GM12878 (cell line): ENCODE measurements around the gene TMPRSS2. TPM values are rescaled to one million over a fixed set of nuclear protein-coding genes. Genes with fewer than 3 reads are reported as not detected.

Source experiments
- ATAC-seq: fragments of 200-7000 bp; cut with Tn5 transposase; 3 replicates; pipeline ENCODE4 v1.9.1; 2020; ENCODE audit warnings: mild to moderate bottlenecking, moderate library complexity
- BruUV-seq: library from RNA; stranded (reverse); fragments of 400-500 nt; replicated peaks from 2 replicates; lab custom pipeline; 2021; lab: Mats Ljungman, UMichigan
- CTCF ChIA-PET: fragments of 300-600 bp; sonication (Branson Sonifier 250); formaldehyde crosslinking; extraction: SDS; loops from one replicate; lab custom pipeline; 2021; ENCODE audit warnings: inconsistent platforms; lab: Yijun Ruan, JAX
- POLR2A ChIA-PET: fragments of 350-600 bp; formaldehyde crosslinking; extraction: SDS; loops from one replicate; lab custom pipeline; 2021; ENCODE audit warnings: inconsistent platforms; lab: Charles Lee
- RAD21 ChIA-PET: fragments of 300-600 bp; sonication (Branson Sonifier 250); formaldehyde crosslinking; loops from one replicate; lab custom pipeline; 2023; ENCODE audit warnings: antibody characterized with exemption; ENCODE audit not compliant: unreplicated experiment; lab: Charles Lee
- SMC1A ChIA-PET: fragments of 300-600 bp; sonication (Branson Sonifier 250); formaldehyde crosslinking; loops from one replicate; lab custom pipeline; 2023; ENCODE audit not compliant: unreplicated experiment, uncharacterized antibody; lab: Charles Lee
- DNase-seq: peaks from one replicate; pipeline ENCODE4 v3.0.0-alpha.2; 2011; ENCODE audit warnings: low read depth, low spot score
- FAIRE-seq: peaks from 3 replicates; lab custom pipeline; 2011; peaks lifted over from hg19 to GRCh38; lab: Jason Lieb, UNC
- H2AFZ ChIP-seq: 2 replicates; pipeline ENCODE4 v1.6.0; 2011; ENCODE audit warnings: low read depth, low read length, control low read depth; ENCODE audit not compliant: control insufficient read depth
- H3K27ac ChIP-seq: 2 replicates; pipeline ENCODE4 v1.5.1; 2011; ENCODE audit warnings: control low read depth; ENCODE audit not compliant: control insufficient read depth, insufficient read depth
- H3K27me3 ChIP-seq, 2 experiments: replicated peaks in 1 of 2; 2 replicates each; pipeline versions ENCODE4 v1.6.0 to v1.6.1; 2011; ENCODE audit warnings: low read length in 1 of 2; ENCODE audit not compliant: control insufficient read depth in 2 of 2, insufficient read depth in 2 of 2
- H3K36me3 ChIP-seq, 2 experiments: 2 replicates each; pipeline ENCODE4 v1.5.1; 2011; ENCODE audit warnings: low read length in 1 of 2; ENCODE audit not compliant: control insufficient read depth in 2 of 2, insufficient read depth in 2 of 2
- H3K4me1 ChIP-seq: 2 replicates; pipeline ENCODE4 v1.6.1; 2011; ENCODE audit warnings: mild to moderate bottlenecking, low read length, moderate library complexity, mixed read lengths; ENCODE audit not compliant: control insufficient read depth, insufficient read depth
- H3K4me2 ChIP-seq: 2 replicates; pipeline ENCODE4 v1.6.0; 2011; ENCODE audit warnings: control low read depth; ENCODE audit not compliant: control insufficient read depth, insufficient read depth
- H3K4me3 ChIP-seq: fragments of 200-600 bp; sonication (generic); 2 replicates; pipeline ENCODE4 v1.5.1; 2016
- H3K79me2 ChIP-seq: 2 replicates; pipeline ENCODE4 v1.6.0; 2011; ENCODE audit warnings: low read length; ENCODE audit not compliant: control insufficient read depth, insufficient read depth
- H3K9ac ChIP-seq: 2 replicates; pipeline ENCODE4 v1.8.0; 2011; ENCODE audit warnings: low read length, control low read depth, mixed read lengths; ENCODE audit not compliant: control insufficient read depth, insufficient read depth
- H3K9me3 ChIP-seq: replicated peaks from 3 replicates; pipeline ENCODE4 v1.5.1; 2011; ENCODE audit warnings: mild to moderate bottlenecking, low read length; ENCODE audit not compliant: control insufficient read depth, insufficient read depth
- H4K20me1 ChIP-seq: 2 replicates; pipeline ENCODE4 v1.6.0; 2011; ENCODE audit not compliant: control insufficient read depth, insufficient read depth
- ATF2 ChIP-seq: IDR thresholded peaks from 2 replicates; pipeline ENCODE4 v1.6.1; 2012; ENCODE audit warnings: low read length, inconsistent platforms
- CBX5 ChIP-seq: sonication (generic); IDR thresholded peaks from 2 replicates; pipeline ENCODE4 v1.6.1; 2016; ENCODE audit warnings: low read depth, moderate library complexity, mild to moderate bottlenecking, inconsistent platforms
- CHD2 ChIP-seq: IDR thresholded peaks from 2 replicates; pipeline ENCODE4 v1.6.1; 2011; ENCODE audit warnings: low read depth, low read length, improper control_type of control experiment, borderline replicate concordance
- CREB1 ChIP-seq: IDR thresholded peaks from 2 replicates; pipeline ENCODE4 v1.6.1; 2012; ENCODE audit warnings: low read depth, mild to moderate bottlenecking, inconsistent platforms
- CREM ChIP-seq: IDR thresholded peaks from 2 replicates; pipeline ENCODE4 v1.6.1; 2014; ENCODE audit warnings: antibody characterized with exemption, low read depth
- EED ChIP-seq: sonication (generic); IDR thresholded peaks from 2 replicates; pipeline ENCODE4 v1.6.1; 2016; ENCODE audit warnings: antibody characterized with exemption, low read depth
- HCFC1 ChIP-seq: fragments of 150-350 bp; IDR thresholded peaks from 2 replicates; pipeline ENCODE4 v1.6.1; 2014; ENCODE audit warnings: low read length
- KLF5 ChIP-seq: fragments of 450-650 bp; IDR thresholded peaks from 2 replicates; pipeline ENCODE4 v1.6.1; 2014; ENCODE audit warnings: mild to moderate bottlenecking; ENCODE audit not compliant: partially characterized antibody
- LARP7 ChIP-seq: fragments of 450-650 bp; IDR thresholded peaks from 2 replicates; pipeline ENCODE4 v1.6.1; 2017; ENCODE audit warnings: mild to moderate bottlenecking
- MEF2B ChIP-seq: fragments of 450-650 bp; IDR thresholded peaks from 2 replicates; pipeline ENCODE4 v1.6.1; 2018; ENCODE audit warnings: mild to moderate bottlenecking, moderate library complexity; ENCODE audit not compliant: partially characterized antibody, poor library complexity, severe bottlenecking
- MYB ChIP-seq: fragments of 150-350 bp; IDR thresholded peaks from 2 replicates; pipeline ENCODE4 v1.6.1; 2014; ENCODE audit warnings: mild to moderate bottlenecking, low read depth, low read length, borderline replicate concordance
- NBN ChIP-seq: fragments of 450-650 bp; IDR thresholded peaks from 2 replicates; pipeline ENCODE4 v1.6.1; 2016
- POLR2A ChIP-seq: IDR thresholded peaks from 2 replicates; pipeline ENCODE4 v1.6.1; 2011; ENCODE audit warnings: low read depth, mild to moderate bottlenecking, low read length
- POLR2AphosphoS2 ChIP-seq: IDR thresholded peaks from 2 replicates; pipeline ENCODE4 v1.6.1; 2011; ENCODE audit warnings: low read depth, mild to moderate bottlenecking, low read length, improper control_type of control experiment, moderate library complexity
- POLR2AphosphoS5 ChIP-seq: IDR thresholded peaks from 2 replicates; pipeline ENCODE4 v1.6.1; 2011; ENCODE audit warnings: mild to moderate bottlenecking, low read length, inconsistent platforms
- RFX5 ChIP-seq: IDR thresholded peaks from 2 replicates; pipeline ENCODE4 v1.6.1; 2011; ENCODE audit warnings: low read depth, low read length, improper control_type of control experiment
- SIN3A ChIP-seq: IDR thresholded peaks from 2 replicates; pipeline ENCODE4 v1.6.1; 2012; ENCODE audit warnings: low read depth, low read length, improper control_type of control experiment
- SIX5 ChIP-seq: IDR thresholded peaks from 2 replicates; pipeline ENCODE4 v1.6.1; 2011; ENCODE audit warnings: mild to moderate bottlenecking, low read depth, low read length, moderate library complexity; ENCODE audit not compliant: severe bottlenecking
- SMC3 ChIP-seq: IDR thresholded peaks from 2 replicates; pipeline ENCODE4 v1.6.1; 2011; ENCODE audit warnings: low read length, improper control_type of control experiment, borderline replicate concordance
- SREBF1 ChIP-seq: IDR thresholded peaks from 2 replicates; pipeline ENCODE4 v1.6.1; 2012; ENCODE audit warnings: mild to moderate bottlenecking, low read length
- SRF ChIP-seq, 2 experiments: IDR thresholded peaks; 2 replicates each; pipeline ENCODE4 v1.6.1; 2011; ENCODE audit warnings: low read depth in 2 of 2, low read length in 2 of 2, mild to moderate bottlenecking in 1 of 2, moderate library complexity in 1 of 2
- STAT1 ChIP-seq: fragments of 450-650 bp; conservative IDR thresholded peaks from 2 replicates; pipeline ENCODE4 v1.6.1; 2014; ENCODE audit warnings: antibody characterized with exemption, mild to moderate bottlenecking
- STAT3 ChIP-seq: IDR thresholded peaks from 2 replicates; pipeline ENCODE4 v1.6.1; 2011; ENCODE audit warnings: low read depth, low read length, improper control_type of control experiment
- ZBED1 ChIP-seq: IDR thresholded peaks from 2 replicates; pipeline ENCODE4 v1.6.1; 2016; ENCODE audit warnings: borderline replicate concordance
- ZNF217 ChIP-seq: fragments of 450-650 bp; IDR thresholded peaks from 2 replicates; pipeline ENCODE4 v1.6.1; 2017; ENCODE audit warnings: antibody characterized with exemption, mild to moderate bottlenecking
- ZNF384 ChIP-seq: IDR thresholded peaks from 2 replicates; pipeline ENCODE4 v1.6.1; 2012; ENCODE audit warnings: low read depth, mild to moderate bottlenecking, low read length, improper control_type of control experiment, borderline replicate concordance
- WGBS: methylation state at CpG from one replicate; pipeline ENCODE4 v1.1.6; 2016; ENCODE audit warnings: low lambda C conversion rate; ENCODE audit not compliant: insufficient replicate concordance, insufficient coverage; ENCODE audit errors: missing lambda C conversion rate; 5-methylcytosine and 5-hydroxymethylcytosine counted together
- in situ Hi-C: fragments of 300-500 bp; cut with MboI; formaldehyde crosslinking; loops from 9 replicates; pipeline ENCODE4 v1.14.3; 2018; ENCODE audit warnings: mixed read lengths
- intact Hi-C: fragments of 100-400 bp; cut with micrococcal nuclease; formaldehyde crosslinking; loops from one replicate; pipeline ENCODE4 v1.14.2; 2022; ENCODE audit not compliant: unreplicated experiment
- polyA plus RNA-seq, 11 experiments: library from polyadenylated mRNA; depleted of rRNA in 4 of 11; unstranded in 6 of 11; stranded (reverse) in 5 of 11; fragments of >200 nt; fragmentation: Nextera tagmentation in 4 of 11; fragmentation: Illumina TruSeq in 1 of 11; extraction: Ambion mirVana in 4 of 11; extraction: Trizol in 1 of 11; gene quantifications; 1 replicate in 1 of 11; 2 replicates in 10 of 11; pipeline versions ENCODE4 v1.2.1 to v1.2.3, GENCODE V29; 2011 to 2016; ENCODE audit warnings: inconsistent platforms in 2 of 11, missing spikeins in 2 of 11, low read depth in 1 of 11
- total RNA-seq, 4 experiments: library from RNA; depleted of rRNA in 3 of 4; stranded (reverse); fragments of >200 nt in 3 of 4; fragmentation: Illumina TruSeq in 1 of 4; extraction: Trizol in 1 of 4; gene quantifications; 2 replicates each; pipeline versions ENCODE4 v1.2.1 to v1.2.3, GENCODE V29; 2013 to 2021

Gene TMPRSS2
- total and polyA plus RNA-seq, 10 of the 15 experiments (the other 5 are each of a cell fraction or from before 2014, with no cell fraction given) = 0.19 to 0.26 TPM; not detected in 8

- RAD21 ChIA-PET = interaction anchor here (0.8 to 1.3 kb wide), 3 partner anchors 10 to 166 kb away, joined by 3 to 4 read pairs (median 4); no protein-coding TSS in a partner anchor
- SMC1A ChIA-PET = interaction anchor here (1.0 to 1.9 kb wide), 3 partner anchors 35 to 167 kb away, joined by 3 to 6 read pairs (median 4); no protein-coding TSS in a partner anchor
- no peak for DNase-seq
- intact Hi-C loops = no loop called here
- H3K4me2 ChIP-seq = no peak overlapping the region
- TF ChIP-seq MEF2B (no peak), SMC3 (no peak), STAT1 (no peak), CHD2 (no peak), ZNF217 (no peak), SIN3A (no peak), ATF2 (no peak), EED (no peak), SREBF1 (no peak), KLF5 (no peak), HCFC1 (no peak), MYB (no peak), ZBED1 (no peak), SIX5 (no peak), STAT3 (no peak), CREB1 (no peak), ZNF384 (no peak), CREM (no peak), POLR2A (peak; percentile 64), RFX5 (no peak), LARP7 (no peak), SRF (IDR thresholded peaks at IDR 0.05; ENCODE audit: low read depth in 2 of 2, low read length in 2 of 2) (no peak), NBN (no peak), CBX5 (no peak), POLR2AphosphoS2 (0 out of 2 replicates have a peak, but pooled peaks have one; percentile 48), POLR2AphosphoS5 (peak; percentile 85)
- FAIRE-seq = no peak
- H3K4me3 ChIP-seq = no peak overlapping the region
- no peaks in the 10 kb centered on the region for H3K27me3 ChIP-seq
- no TSS peak for BruUV-seq
- no peaks in the 10 kb centered on the region; the same call in 1 of the 2 replicates for H4K20me1 ChIP-seq
- H3K9me3 ChIP-seq = no peaks in the 10 kb centered on the region
- H3K4me1 ChIP-seq = no peaks in the 10 kb centered on the region
- 76% methylated on average over 5 of the region's 5 CpGs for WGBS
- no peak overlapping the region for H3K27ac ChIP-seq
- H2AFZ ChIP-seq = no peak overlapping the region
- H3K36me3 ChIP-seq = peaks cover 22 to 69% of the 10 kb centered on the region in 2 experiments
- POLR2A ChIA-PET = interaction anchor here (1.1 kb wide), 1 partner anchor 22 kb away, joined by 3 read pairs; no protein-coding TSS in a partner anchor
- no peak overlapping the region for H3K9ac ChIP-seq
- in situ Hi-C loops = no loop called here
- no peak for ATAC-seq
- CTCF ChIA-PET = interaction anchor here (0.5 to 3.1 kb wide), 6 partner anchors 10 to 166 kb away, joined by 3 to 16 read pairs (median 4); partner anchors contain the start of gene MX1
- no peaks in the 10 kb centered on the region for H3K79me2 ChIP-seq
Measured at GRCh38 chr21:41449613-41450012, 58.3 kb downstream of the TMPRSS2 start.
